GM18951 (cell line): Measurements from ENCODE around the gene TSTD2.

Experiments
- POLR2A ChIP-seq: IDR thresholded peaks from 4 replicates; pipeline ENCODE4 v1.6.1; 2011; ENCODE audit warnings: mild to moderate bottlenecking; ENCODE audit not compliant: insufficient read length, insufficient read depth; ENCODE audit errors: extremely low read depth
- in situ Hi-C: fragments of 300-500 bp; cut with MboI; formaldehyde crosslinking; loops from one replicate; pipeline ENCODE4 v1.12.0; 2022; ENCODE audit warnings: low sequenced_read_pairs, mixed read lengths, inconsistent platforms; ENCODE audit not compliant: unreplicated experiment

TSTD2 gene

DNA sequence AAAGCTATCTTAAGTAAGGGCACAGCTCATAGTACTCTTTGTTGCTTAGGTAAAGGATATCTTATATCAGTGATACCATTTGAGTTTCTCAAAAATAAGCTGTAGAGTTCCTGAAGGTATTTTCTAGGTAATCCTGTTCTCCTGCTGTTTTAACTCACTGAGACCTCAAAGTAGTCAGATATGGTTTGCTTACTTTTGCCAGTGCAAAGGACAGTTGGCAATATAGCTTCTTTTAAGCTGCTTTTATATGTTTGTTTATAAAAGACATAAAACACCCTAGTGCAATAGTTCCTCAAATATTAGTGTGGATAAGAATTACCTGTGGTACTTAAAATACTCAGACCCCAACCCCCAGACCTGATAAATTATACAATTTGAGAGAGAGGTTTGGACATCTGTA, 12.6 kb upstream of the TSTD2 start:
- in situ Hi-C loops: no loop called here

DNA sequence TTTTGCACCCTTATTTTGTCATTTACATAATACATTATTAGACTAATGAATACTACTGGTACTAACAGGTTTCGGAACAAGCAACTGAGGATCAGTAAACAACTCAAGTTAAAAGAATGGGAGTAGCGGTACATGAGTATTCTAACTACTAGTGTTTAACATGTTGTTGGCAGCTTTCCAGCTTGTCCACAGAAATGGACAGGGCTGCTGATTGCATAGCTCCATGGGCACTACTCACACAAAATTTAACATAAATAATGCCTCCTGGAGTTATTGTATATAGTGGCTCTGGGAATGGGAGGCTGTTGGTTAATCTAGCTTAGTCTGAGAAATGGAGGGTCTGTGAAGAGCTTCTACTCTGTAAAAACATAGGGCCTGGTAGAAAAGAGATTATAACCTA, 7.2 kb upstream of the TSTD2 start:
- in situ Hi-C loops: no loop called here
- TF ChIP-seq POLR2A: no peak

More for the DNA sequence above, 12.6 kb upstream of the TSTD2 start:
- no peak for TF ChIP-seq POLR2A

DNA sequence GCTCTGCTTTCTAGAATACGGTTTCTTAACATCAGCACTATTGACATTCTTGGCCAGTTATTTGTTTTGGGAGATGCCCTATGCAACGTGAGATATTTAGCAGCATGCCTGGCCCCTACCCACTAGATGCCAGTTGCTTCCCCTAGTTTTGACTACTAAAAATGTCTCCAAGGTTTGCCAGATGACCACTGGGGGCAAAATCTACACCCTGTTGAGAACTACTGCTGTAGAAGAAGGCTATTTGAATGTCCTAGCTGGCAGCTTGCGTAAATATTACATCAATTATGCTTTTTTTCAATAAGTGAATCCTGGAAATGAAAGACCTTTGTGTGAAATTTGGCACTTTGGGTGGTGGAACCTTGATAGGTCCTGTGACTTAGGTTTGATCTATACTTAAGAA, 5.5 kb upstream of the TSTD2 start:
- no peak for TF ChIP-seq POLR2A
- in situ Hi-C loops: no loop called here

DNA sequence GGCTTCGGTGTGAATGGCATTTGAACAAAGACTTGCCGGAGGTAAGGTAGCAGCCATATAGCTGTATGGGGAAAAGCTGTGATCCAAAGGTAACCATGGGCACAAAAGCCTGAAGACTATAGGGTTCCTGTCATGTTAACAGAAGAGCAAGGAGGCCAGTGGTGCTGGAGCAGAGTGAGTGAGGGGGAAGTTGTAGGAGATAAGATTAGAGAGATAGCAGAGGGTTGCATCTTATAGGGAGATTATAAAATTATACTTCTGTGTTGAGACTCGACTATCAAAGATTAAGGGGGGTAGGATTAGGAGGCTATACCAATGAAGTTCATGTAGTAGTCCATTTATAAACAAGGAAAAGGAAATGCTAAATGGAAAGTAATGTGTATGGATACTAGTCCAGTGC, 3.7 kb upstream of the TSTD2 start:
- no peak for TF ChIP-seq POLR2A
- in situ Hi-C loops: no loop called here

DNA sequence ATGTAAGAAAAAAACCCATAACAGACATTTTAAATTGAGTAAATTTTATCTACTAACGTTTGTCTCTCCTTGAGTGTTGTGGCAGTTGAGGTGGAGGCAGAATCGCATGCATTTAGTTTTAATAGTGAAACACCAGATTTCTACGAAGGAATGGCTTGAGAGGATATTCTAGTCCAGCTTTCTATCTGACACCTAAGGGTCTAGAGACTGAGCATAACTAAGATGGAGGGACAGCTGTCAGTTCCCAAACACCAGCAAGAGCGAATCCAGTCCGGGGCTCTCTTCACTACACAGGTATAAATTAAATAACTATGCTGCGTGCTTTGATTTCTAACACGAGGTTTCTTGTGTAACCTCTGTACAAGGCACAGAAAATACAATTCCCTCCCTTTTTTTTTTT, 1.9 kb upstream of the TSTD2 start:
- no peak for TF ChIP-seq POLR2A
- in situ Hi-C loops: no loop called here

DNA sequence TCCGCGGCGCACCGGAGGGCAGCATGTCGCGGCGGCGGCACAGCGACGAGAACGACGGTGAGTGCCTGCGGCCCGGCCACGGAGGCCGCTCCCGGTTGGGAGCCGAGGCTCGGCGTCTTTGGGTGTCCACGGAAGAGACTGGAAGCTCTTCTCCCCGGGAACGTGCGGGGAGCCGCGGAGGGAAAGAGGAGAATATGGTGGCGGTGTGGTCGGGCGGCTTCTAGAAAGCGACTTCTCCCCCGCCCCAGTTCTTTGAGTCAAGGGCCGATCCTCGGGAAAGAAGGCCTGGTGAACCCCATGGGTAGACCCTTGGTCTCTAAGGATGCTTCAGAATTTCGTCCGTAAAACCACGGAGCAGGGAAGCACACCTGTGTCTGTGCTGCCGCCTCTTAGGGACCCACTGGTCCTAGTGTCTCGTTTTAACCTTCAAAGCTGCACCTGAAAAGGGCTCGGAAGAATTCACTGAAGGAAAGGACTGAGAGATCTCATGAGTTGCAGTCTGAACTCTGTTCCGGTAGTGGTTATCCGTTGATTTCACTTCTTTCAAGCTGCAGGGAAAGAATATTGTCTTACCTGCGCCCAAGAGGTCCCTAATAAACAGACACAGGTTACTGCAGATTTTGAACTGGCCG, 807 bp upstream of the TSTD2 start:
- in situ Hi-C loops: no loop called here
- no peak for TF ChIP-seq POLR2A

DNA sequence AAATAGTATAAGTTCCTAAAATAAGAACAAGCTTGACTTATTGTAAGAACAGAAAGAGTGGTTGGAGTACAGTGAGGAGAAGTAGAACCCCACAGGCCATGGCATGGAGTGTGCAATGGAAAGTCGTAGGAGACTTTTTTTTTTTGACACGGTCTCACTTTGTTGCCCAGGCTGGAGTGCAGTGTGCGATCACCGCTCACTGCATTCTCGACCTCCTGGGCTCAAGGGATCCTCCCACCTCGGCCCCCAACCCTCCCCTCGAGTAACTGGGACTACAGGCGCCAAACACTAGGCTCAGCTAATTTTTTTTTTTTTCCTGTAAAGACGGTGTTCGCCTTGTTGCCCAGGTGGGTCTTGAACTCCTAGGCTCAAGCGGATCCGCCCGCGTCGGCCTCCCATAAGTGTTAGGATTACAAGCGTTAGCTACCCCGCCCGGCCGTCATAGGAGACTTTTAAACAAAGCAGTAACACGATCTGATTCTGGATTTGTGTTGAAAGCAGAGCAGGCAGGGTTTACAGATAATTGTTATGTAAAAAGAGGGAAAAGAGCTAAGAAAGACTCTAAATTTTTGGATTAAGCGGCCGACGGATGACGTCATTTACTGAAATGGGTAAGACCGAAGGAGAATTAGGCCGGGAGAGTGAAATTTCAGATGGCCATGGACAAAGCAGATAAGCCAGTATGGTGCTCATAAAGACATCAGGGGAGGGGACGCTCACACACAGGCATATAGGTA, 752 bp downstream of the TSTD2 start:
- no peak for TF ChIP-seq POLR2A
- in situ Hi-C loops: no loop called here

DNA sequence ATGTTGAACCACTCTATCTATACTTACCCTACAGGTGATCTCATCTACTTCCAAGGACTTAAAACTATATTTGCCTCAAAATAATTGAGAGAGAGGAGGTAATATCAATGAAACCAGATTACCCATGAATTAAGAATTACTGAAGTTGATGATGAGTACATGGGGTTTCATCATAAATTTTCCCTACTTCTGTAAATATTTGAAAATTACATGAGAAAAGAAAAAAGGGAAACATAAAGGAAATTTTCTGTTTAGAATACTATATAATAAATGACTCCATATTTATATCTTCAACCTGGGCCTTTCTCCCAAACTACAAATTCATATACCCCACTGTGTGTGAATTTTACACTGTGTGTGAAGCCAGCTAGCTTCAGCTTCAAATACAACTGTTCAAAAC, 2.6 kb downstream of the TSTD2 start:
- no peak for TF ChIP-seq POLR2A
- in situ Hi-C loops: no loop called here

DNA sequence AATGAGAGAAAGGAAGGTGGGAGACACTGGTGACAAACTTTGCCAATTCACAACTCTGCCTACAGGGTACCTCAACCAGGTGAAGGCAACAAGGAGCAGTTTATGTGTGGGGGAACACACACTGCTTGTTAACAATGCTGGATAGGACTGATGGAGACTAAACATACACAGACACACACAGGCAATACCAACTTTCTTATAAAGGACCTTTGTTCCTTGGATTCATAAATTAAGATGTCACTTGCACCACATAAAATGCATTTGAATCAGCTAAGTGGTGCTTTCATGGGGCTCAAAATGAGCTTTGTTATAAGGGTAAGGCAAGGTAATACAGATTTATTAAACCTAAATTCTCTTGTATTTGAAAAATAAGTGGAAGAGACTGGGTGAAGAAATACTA, 4.0 kb downstream of the TSTD2 start:
- in situ Hi-C loops: no loop called here
- TF ChIP-seq POLR2A: no peak

DNA sequence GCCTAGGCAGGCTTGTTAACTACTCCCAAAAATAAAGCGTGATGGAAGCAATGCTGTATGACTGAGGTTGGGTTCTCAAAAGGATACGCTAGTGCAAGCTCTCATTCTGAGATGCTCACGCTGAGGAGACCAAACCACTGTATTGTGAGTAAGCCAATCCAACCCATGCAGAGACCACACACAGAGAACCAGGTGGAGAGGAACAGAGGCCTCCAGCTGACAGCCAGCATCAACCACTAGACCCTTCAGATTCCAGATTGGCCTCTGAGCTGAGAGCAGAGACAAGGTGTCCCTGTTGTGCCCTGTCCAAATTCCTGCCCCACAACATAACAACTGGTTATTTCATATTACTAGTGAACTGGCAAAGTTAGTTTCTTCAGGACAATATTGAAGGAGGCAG, 4.5 kb downstream of the TSTD2 start:
- in situ Hi-C loops: no loop called here
- no peak for TF ChIP-seq POLR2A

DNA sequence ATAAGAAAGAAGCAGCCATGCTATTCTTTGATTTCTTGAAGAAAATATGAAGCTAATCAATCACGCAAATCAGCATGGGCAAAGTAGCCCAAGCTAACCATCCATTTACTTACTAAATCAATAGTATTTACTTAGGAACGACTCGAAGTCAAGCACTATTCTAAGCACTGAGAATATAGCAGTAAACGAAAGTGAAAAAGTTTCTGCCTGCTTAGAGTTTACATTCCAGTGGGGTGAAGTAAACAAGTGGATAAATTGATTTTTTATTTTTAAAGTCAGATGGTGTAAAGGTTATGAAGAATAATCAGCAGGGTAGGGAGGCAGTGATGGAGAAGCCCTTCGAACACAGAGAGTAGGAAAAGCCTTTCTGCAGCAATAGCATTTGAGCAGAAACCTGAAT, 5.5 kb downstream of the TSTD2 start:
- no peak for TF ChIP-seq POLR2A
- in situ Hi-C loops: no loop called here

DNA sequence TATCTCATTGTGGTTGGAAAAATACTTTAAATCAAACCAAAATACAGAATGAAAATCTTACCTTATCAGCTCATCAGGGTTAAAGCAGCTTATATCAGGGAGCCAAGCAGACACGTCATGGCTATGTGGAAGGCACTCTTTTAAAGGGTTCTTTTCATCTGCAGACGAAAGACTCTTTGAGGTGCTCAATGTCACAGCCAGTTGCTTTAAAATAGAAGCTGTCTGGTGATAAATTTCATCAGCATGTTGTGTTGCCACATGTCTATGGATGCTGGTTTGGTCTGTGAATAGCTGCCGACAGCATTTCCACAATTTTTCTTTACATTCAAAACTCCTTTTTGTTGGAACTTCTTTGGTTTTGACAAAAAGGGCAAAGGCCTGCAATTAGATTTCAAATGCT, 7.5 kb downstream of the TSTD2 start:
- TF ChIP-seq POLR2A: no peak
- in situ Hi-C loops: no loop called here

DNA sequence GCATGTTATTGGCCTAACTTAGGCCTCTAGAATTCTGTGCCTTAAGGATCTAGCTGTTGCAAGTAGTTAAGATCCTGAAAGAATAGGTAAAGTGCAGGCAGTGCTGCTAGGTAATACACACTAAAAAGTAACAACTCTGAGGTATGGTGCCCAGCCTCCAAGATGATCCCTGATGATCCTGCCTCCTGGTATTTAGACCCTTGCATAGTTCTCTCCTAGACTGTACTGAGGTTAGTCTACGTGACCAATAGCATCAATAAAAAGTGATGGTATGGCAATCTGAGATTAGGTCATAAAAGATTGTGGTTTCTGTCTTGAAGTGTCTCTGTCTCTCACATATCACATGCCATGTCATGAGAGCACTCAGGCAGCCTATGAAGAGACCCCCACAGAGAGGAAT, 9.2 kb downstream of the TSTD2 start:
- TF ChIP-seq POLR2A: no peak
- in situ Hi-C loops: loop anchor here (25.0 kb wide), 1 partner anchor 762 kb away; the partner anchor contains the start of gene ZNF782

DNA sequence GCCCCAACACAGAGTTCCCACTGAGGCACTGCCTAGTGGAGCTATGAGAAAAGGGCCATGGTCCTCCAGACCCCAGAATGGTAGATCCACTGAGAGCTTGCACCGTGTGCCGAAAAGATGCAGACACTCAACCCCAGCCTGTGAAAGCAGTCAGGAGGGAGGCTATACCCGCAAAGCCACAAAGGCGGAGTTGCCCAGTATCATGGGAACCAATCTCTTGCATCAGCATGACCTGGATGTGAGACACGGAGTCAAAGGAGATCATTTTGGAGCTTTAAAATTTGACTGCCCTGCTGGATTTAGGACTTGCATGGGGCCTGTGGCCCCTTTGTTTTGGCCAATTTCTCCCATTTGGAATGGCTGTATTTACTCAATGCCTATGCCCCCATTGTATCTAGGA, 10.7 kb downstream of the TSTD2 start:
- in situ Hi-C loops: loop anchor here (25.0 kb wide), 1 partner anchor 760 kb away; the partner anchor contains the start of gene ZNF782

DNA sequence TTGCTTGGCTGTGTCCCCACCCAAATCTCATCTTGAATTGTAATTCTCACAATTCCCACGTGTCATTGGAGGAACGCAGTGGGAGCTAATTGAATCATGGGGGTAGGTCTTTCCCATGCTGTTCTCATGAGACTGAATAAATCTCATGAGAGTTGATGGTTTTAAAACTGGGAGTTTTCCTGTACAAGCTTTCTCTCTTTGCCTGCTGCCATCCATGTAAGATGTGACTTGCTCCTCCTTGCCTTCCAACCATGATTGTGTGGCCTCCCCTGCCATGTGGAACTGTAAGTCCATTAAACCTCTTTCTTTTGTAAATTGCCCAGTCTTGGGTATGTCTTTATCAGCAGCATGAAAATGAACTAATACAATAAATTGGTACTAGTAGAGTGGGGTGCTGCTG, 13.1 kb downstream of the TSTD2 start:
- in situ Hi-C loops: loop anchor here (25.0 kb wide), 1 partner anchor 758 kb away; the partner anchor contains the start of gene ZNF782
